Measurements from ENCODE around the gene ANKRD44.

- TF ChIP-seq MAX (IDR thresholded peaks at IDR 0.05; ENCODE audit: low read depth, low read length) (no peak), CTCF (IDR thresholded peaks at IDR 0.05; ENCODE audit: low read depth, low read length) (no peak), MYC (IDR thresholded peaks at IDR 0.05; ENCODE audit: low read depth, low read length) (no peak)
Measured at GRCh38 chr2:197059477-197059876, 251.1 kb downstream of the ANKRD44 start.

All from NB4 (cell line).